NCI-H2029 treated with DMSO at 0.1 percent for 48 hours (cell line): Measurements from ENCODE around the gene ATG5.
"Not testable (repeated sequence)": the region's sequence is repeated elsewhere in the genome, so short reads cannot be mapped to it uniquely, and the experiment has no call there.

ENCODE experiments used
- DNase-seq: peaks from one replicate; lab custom pipeline; 2025; lab: John Stamatoyannopoulos, UW

The ATG5 gene

GRCh38 chr6:106257195-106257594 is 68.4 kb downstream of the ATG5 start:
- no peak for DNase-seq

- DNase-seq: no peak
Measured at GRCh38 chr6:106256201-106256968, 69.2 kb downstream of the ATG5 start.

- DNase-seq: no peak
Measured at GRCh38 chr6:106255306-106255705, 70.3 kb downstream of the ATG5 start.

- DNase-seq: no peak
Measured at GRCh38 chr6:106254636-106255035, 70.9 kb downstream of the ATG5 start.

- no peak for DNase-seq
Measured at GRCh38 chr6:106253731-106254130, 71.8 kb downstream of the ATG5 start.

- no peak for DNase-seq
Measured at GRCh38 chr6:106253172-106253571, 72.4 kb downstream of the ATG5 start.

GRCh38 chr6:106252687-106253086 is 72.9 kb downstream of the ATG5 start:
- no peak for DNase-seq

- DNase-seq: not testable (repeated sequence)
Measured at GRCh38 chr6:106251531-106252255, 73.9 kb downstream of the ATG5 start.

GRCh38 chr6:106250953-106251352 is 74.6 kb downstream of the ATG5 start:
- no peak for DNase-seq

- no peak for DNase-seq
Measured at GRCh38 chr6:106249658-106250057, 75.9 kb downstream of the ATG5 start.

GRCh38 chr6:106247733-106248132 is 77.8 kb downstream of the ATG5 start:
- DNase-seq: no peak

- DNase-seq: no peak
Measured at GRCh38 chr6:106247293-106247692, 78.3 kb downstream of the ATG5 start.

GRCh38 chr6:106244931-106245330 is 80.6 kb downstream of the ATG5 start:
- DNase-seq: no peak

- DNase-seq: no peak
Measured at GRCh38 chr6:106244521-106244920, 81.0 kb downstream of the ATG5 start.

GRCh38 chr6:106243261-106243660 is 82.3 kb downstream of the ATG5 start:
- DNase-seq: no peak

- no peak for DNase-seq
Measured at GRCh38 chr6:106241498-106241897, 84.1 kb downstream of the ATG5 start.

- DNase-seq: no peak
Measured at GRCh38 chr6:106237286-106237685, 88.3 kb downstream of the ATG5 start.

- not testable (repeated sequence) for DNase-seq
Measured at GRCh38 chr6:106229876-106230445, 95.6 kb downstream of the ATG5 start.

- no peak for DNase-seq
Measured at GRCh38 chr6:106227612-106228507, 97.7 kb downstream of the ATG5 start.

- DNase-seq: no peak
Measured at GRCh38 chr6:106226676-106227075, 98.9 kb downstream of the ATG5 start.

GRCh38 chr6:106225581-106225980 is 100.0 kb downstream of the ATG5 start:
- no peak for DNase-seq

GRCh38 chr6:106223300-106223930 is 102.1 kb downstream of the ATG5 start:
- peak; percentile 8 for DNase-seq
